NCI-H1436 (cell line): ENCODE data around the gene OR2F1.

Experiments
- DNase-seq: peaks from one replicate; lab custom pipeline; 2025; lab: John Stamatoyannopoulos, UW

Gene OR2F1, protein sequence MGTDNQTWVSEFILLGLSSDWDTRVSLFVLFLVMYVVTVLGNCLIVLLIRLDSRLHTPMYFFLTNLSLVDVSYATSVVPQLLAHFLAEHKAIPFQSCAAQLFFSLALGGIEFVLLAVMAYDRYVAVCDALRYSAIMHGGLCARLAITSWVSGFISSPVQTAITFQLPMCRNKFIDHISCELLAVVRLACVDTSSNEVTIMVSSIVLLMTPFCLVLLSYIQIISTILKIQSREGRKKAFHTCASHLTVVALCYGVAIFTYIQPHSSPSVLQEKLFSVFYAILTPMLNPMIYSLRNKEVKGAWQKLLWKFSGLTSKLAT

GRCh38 chr7:143954544-143954943, at the start of gene OR2F1:
TSS of gene OR2F1 (plus strand) at chr7:143954844. CDS start at chr7:143959971, 5,127 bp downstream.
- no peak for DNase-seq

DNA sequence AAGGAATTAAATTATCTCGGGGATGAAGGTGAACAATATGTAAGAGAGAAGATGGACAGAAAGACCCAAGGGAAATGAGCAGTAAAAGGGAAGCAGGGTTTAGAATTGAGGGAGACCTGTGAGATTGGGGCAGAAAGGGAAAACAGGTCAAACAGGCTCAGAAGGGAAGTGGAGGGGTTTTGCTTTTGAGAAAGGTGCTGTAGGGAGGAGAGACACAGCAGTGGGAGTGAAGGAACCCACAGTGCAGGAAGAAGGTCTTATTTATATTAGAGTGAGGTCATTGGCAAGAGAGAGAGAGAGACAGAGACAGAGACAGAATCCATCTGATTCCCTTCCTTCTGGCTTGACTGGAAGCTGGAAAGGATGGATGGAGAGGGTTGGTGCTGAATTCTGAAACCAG, 49.1 kb upstream of the OR2F1 start:
- DNase-seq, result no peak

DNA sequence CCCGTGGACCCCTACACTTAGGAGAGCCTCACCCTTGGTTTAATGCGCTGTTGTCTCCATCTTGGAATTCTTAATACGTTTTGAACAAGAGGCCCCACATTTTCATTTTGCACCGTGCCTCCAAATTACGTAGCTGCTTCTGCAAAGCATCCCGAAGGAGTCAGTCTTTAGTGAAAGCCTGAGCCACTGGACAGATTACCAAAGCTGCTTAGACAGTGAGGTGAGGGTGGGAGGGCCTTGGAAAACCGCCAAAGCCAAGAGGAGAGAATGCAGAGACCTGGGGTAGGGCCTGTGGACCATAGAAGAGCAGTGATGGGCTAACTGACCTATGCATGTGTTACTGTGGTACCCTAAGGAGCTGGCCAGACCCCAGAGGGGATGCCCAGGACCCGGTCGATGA, 48.5 kb upstream of the OR2F1 start:
- DNase-seq, result no peak

DNA sequence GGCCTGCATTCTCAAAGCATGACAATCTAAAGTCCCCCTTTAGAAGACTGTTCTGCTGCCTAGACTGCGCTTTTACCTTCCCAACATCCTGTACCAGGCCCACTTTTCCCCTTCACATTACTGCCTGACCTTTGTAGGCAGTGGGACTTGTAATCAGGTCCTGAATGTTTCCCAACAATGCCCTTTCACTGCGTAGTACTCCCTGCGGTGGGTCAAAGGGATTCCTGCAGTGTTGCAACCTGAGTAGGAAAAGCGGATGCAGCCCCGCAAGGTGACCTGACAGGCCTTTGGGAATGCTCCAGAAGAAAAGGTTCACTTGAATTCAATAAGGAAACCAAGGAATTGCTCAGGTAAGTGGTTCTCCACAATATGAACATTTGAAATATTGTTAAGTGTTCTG, 47.7 kb upstream of the OR2F1 start:
- no peak for DNase-seq

GRCh38 chr7:143908120-143908519, 46.5 kb upstream of the OR2F1 start:
- DNase-seq, result no peak

GRCh38 chr7:143909863-143910262, 44.8 kb upstream of the OR2F1 start:
- no peak for DNase-seq

- DNase-seq, result no peak
Observed at GRCh38 chr7:143910473-143911248, 44.0 kb upstream of the OR2F1 start.

GRCh38 chr7:143913945-143914615, 40.6 kb upstream of the OR2F1 start:
- DNase-seq, result no peak

- no peak for DNase-seq
Observed at GRCh38 chr7:143914938-143915652, 39.5 kb upstream of the OR2F1 start.

- DNase-seq, result no peak
Observed at GRCh38 chr7:143924851-143925250, 29.8 kb upstream of the OR2F1 start.

DNA sequence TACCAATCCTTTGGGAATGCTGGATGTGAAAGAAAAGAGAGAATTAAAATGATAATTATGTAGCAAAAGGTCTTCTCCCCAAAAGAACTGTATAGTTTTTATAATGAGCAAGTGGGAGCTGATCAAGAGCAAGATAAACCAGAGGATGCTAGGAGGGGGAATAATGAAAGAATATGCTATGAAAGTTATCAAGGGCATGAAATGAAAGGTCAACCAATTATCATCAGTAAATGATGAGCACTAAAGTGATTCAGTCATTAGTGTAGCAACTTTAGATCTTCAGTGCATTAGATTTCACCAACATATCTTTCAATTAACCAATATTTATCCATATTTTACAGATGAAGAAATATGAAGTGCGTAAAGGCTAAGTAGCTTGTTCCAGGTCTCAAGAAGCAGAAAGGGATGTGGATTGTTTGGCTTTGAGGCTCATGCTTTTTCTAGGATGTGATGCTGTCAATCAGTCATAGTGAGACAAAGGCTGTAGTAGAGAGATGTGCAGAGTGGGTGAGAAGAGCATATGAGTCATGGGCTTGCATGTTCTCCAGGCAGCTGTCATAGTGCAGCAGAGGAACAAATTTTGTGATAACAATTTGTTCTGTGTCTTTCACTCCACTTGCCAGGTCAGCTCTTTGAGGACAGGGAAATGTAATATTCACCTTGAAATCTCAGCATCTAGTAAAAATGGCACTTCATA, 25.3 kb upstream of the OR2F1 start:
- DNase-seq, result no peak

GRCh38 chr7:143931739-143932138, 22.9 kb upstream of the OR2F1 start:
- no peak for DNase-seq

GRCh38 chr7:143934526-143935325, 19.9 kb upstream of the OR2F1 start, which contains the start of gene OR2F2:
TSS of gene OR2F2 (plus strand) at chr7:143935233. CDS start at chr7:143935233, 0 bp downstream.
- no peak for DNase-seq

- no peak for DNase-seq
Observed at GRCh38 chr7:143936087-143937009, 18.3 kb upstream of the OR2F1 start.

DNA sequence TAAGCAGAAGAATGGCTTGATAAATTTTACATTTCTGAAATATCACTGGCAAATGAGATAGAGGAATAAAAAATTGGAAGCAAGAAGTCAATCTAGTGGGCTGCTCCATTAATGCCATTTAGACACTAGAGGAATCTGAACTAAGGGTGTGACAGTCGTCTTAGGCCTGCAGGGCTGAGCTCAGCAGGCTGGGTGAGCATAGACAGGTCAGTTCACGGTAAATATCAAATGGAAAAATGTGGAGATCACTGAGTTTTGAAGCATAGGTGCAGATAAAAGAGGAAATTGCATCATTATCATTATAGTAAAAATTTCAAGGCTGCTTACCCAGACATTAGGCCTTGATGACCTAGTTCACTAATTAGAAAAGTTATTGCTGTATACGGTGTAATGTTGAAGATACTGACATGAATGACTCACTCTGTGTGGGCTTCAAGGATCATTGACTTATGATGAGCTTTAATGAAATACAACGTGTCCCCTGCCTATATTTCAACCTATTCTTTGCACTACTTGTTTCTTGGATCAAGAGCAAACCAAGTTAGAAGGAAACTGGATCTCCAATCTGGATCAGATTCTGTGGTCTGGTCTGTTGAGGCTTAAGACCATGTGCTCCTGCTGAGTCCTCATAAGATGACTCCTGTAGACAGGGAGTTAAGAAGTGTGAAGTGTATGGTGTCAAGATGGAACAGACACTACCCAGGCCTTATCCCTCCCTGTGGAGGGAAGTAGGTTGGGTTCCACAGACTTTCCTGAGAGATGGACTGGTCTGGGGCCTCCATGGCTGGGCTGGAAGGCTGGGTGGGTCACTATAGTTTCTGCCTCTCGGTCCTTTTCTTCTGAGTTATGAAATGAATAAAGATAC, 16.0 kb upstream of the OR2F1 start:
- no peak for DNase-seq

DNA sequence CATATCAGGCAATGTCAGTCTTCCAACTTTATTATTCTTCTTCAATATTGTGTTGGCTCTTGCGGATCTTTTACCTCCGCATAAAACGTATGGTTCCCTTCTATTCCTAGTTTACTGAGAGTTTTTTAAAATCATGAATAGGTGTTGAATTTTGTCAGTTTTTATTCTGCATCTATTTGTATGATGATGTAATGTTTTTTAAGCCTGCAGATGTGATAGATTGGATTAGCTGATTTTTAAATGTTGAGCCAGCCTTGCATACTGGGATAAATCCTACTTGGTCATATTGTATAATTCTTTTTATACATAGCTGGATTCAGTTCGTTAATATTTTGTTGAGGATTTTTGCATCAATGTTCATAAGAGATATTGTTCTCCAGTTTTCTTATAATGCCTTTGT, 9.2 kb upstream of the OR2F1 start:
- DNase-seq, result no peak

- DNase-seq, result no peak
Observed at GRCh38 chr7:143947111-143947510, 7.5 kb upstream of the OR2F1 start.

DNA sequence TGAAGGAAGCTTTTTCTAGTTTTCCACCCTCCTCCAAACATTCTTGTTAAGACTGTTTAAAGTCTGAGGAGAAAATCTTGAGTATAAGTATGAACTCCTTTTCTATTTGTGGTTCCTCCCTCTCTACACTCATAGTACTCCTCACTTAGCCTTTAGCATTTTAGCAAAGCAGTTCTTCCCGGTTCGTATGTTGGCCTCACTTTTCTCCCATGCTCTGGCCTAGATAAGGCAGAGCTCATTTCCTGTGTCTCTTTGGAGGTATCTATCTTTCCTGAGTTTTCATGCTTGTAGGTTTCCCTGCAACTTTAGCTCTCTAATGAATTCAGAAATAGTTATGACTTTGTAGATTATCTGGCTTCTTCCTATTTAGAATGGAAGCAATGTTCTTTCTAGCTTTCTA, 5.9 kb upstream of the OR2F1 start:
- no peak for DNase-seq

DNA sequence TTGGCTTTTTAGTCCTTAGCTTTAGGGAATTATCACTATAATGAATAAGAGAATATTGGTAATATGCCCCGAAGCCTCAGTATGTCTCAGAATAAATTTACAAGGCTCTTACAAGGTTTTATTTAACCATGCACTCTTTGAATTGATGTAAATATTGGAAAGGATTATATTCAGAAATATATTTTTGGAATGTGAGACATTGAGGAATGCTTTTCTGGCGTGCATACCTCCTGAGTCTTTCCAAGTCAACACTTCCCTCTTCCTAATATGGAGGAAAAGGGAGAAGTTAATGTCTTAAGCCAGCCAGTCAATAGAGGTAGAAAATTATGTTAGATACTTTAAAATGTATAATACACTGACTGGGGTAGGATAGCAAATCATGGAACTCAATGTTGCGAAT, 1.2 kb upstream of the OR2F1 start:
- no peak for DNase-seq
